H1 (cell line): ENCODE results near the gene GLS. TPM values are rescaled to one million over a fixed set of nuclear protein-coding genes. Genes with fewer than 3 reads are reported as not detected.

Experiments
- CTCF ChIA-PET: fragments of 300-600 bp; sonication (Branson Sonifier 250); formaldehyde crosslinking; loops from one replicate; lab custom pipeline; 2021; ENCODE audit not compliant: partially characterized antibody; lab: Charles Lee
- POLR2A ChIA-PET: fragments of 300-600 bp; sonication (Branson Sonifier 250); formaldehyde crosslinking; loops from one replicate; lab custom pipeline; 2021; ENCODE audit warnings: inconsistent platforms; ENCODE audit not compliant: partially characterized antibody; lab: Charles Lee
- DNase-seq, 2 experiments: peaks; one replicate each; pipeline versions ENCODE4 v3.0.0 to v3.0.0-alpha.2; 2010 to 2022; ENCODE audit warnings: low spot score in 2 of 2, low read depth in 1 of 2, mixed read lengths in 1 of 2
- FAIRE-seq: peaks from 2 replicates; lab custom pipeline; 2011; peaks lifted over from hg19 to GRCh38; lab: Jason Lieb, UNC
- H2AFZ ChIP-seq: 2 replicates; pipeline ENCODE4 v1.8.1; 2012; ENCODE audit warnings: low read length, inconsistent platforms
- H2AK5ac ChIP-seq: 2 replicates; pipeline ENCODE4 v1.6.1; 2013; ENCODE audit warnings: low read depth, low read length
- H2BK120ac ChIP-seq: replicated peaks from 2 replicates; pipeline ENCODE3; 2013; ENCODE audit warnings: low read depth, low read length, inconsistent platforms
- H2BK12ac ChIP-seq: 2 replicates; pipeline ENCODE4 v1.6.1; 2013; ENCODE audit warnings: low read depth, low read length
- H2BK15ac ChIP-seq: 2 replicates; pipeline ENCODE4 v1.6.1; 2013; ENCODE audit warnings: low read length
- H2BK20ac ChIP-seq: 2 replicates; pipeline ENCODE4 v1.6.1; 2013; ENCODE audit warnings: low read length
- H2BK5ac ChIP-seq: 2 replicates; pipeline ENCODE4 v1.6.1; 2013; ENCODE audit warnings: low read depth, low read length
- H3K14ac ChIP-seq: 2 replicates; pipeline ENCODE4 v1.6.1; 2013; ENCODE audit warnings: inconsistent platforms; ENCODE audit not compliant: insufficient read length
- H3K18ac ChIP-seq: 2 replicates; pipeline ENCODE4 v1.6.1; 2013; ENCODE audit warnings: low read length; ENCODE audit errors: extremely low read depth
- H3K23ac ChIP-seq: 2 replicates; pipeline ENCODE4 v1.6.1; 2013; ENCODE audit warnings: inconsistent platforms; ENCODE audit not compliant: insufficient read length
- H3K23me2 ChIP-seq: 2 replicates; pipeline ENCODE4 v1.6.1; 2013; ENCODE audit warnings: low read depth, low read length
- H3K27ac ChIP-seq: 2 replicates; pipeline ENCODE4 v1.6.1; 2011; ENCODE audit warnings: low read depth, low read length, inconsistent platforms
- H3K27me3 ChIP-seq, 4 experiments: replicated peaks in 1 of 4; 1 replicate in 1 of 4; 2 replicates in 3 of 4; pipeline versions ENCODE4 v1.6.1 to v1.8.1; 2011 to 2013; ENCODE audit warnings: low read length in 3 of 4, mild to moderate bottlenecking in 3 of 4, inconsistent platforms in 2 of 4, mixed read lengths in 2 of 4, moderate library complexity in 1 of 4; ENCODE audit not compliant: control insufficient read depth in 3 of 4, insufficient read depth in 3 of 4; ENCODE audit errors: extremely low read depth in 1 of 4
- H3K36me3 ChIP-seq, 4 experiments: 2 replicates each; pipeline versions ENCODE4 v1.6.1 to v1.8.1; 2011 to 2013; ENCODE audit warnings: mild to moderate bottlenecking in 4 of 4, low read length in 3 of 4, moderate library complexity in 2 of 4, control low read depth in 1 of 4, inconsistent platforms in 1 of 4; ENCODE audit not compliant: insufficient read depth in 4 of 4, control insufficient read depth in 2 of 4
- H3K4ac ChIP-seq: replicated peaks from 2 replicates; pipeline ENCODE3; 2013; ENCODE audit warnings: low read length, low read depth, mixed read lengths, inconsistent platforms; ENCODE audit not compliant: insufficient read length
- H3K4me1 ChIP-seq, 4 experiments: replicated peaks in 1 of 4; 1 replicate in 1 of 4; 2 replicates in 3 of 4; pipeline versions ENCODE4 v1.6.1 to v1.8.1; 2011 to 2013; ENCODE audit warnings: low read length in 3 of 4, inconsistent platforms in 2 of 4, mixed read lengths in 1 of 4; ENCODE audit not compliant: insufficient read depth in 4 of 4, control insufficient read depth in 3 of 4
- H3K4me2 ChIP-seq, 2 experiments: 2 replicates each; pipeline versions ENCODE4 v1.6.1 to v1.8.1; 2011 to 2013; ENCODE audit warnings: low read depth in 2 of 2, low read length in 2 of 2, control low read depth in 1 of 2, inconsistent platforms in 1 of 2, mild to moderate bottlenecking in 1 of 2; ENCODE audit not compliant: insufficient read depth in 1 of 2
- H3K4me3 ChIP-seq, 4 experiments: fragments of 200-600, 300-600 bp in 1 of 4; sonication (generic), shearing (Covaris generic), sonication (Bioruptor Twin) in 1 of 4; 2 replicates each; pipeline versions ENCODE4 v1.5.1 to v1.8.1; 2011 to 2016; ENCODE audit warnings: low read length in 4 of 4, low read depth in 3 of 4, control low read depth in 2 of 4, inconsistent platforms in 2 of 4, mild to moderate bottlenecking in 2 of 4, mixed read lengths in 1 of 4, moderate library complexity in 1 of 4; ENCODE audit not compliant: insufficient read depth in 2 of 4; ENCODE audit errors: extremely low read depth in 1 of 4
- H3K56ac ChIP-seq: replicated peaks from 2 replicates; pipeline ENCODE3; 2013; ENCODE audit warnings: low read depth, mild to moderate bottlenecking, mixed read lengths, low read length, inconsistent platforms; ENCODE audit not compliant: insufficient read length
- H3K79me1 ChIP-seq: 2 replicates; pipeline ENCODE4 v1.6.1; 2013; ENCODE audit warnings: low read depth, low read length, control low read depth
- H3K79me2 ChIP-seq, 2 experiments: 2 replicates each; pipeline versions ENCODE4 v1.6.1 to v1.8.1; 2012 to 2013; ENCODE audit warnings: low read length in 2 of 2, mild to moderate bottlenecking in 2 of 2, inconsistent platforms in 1 of 2; ENCODE audit not compliant: insufficient read depth in 2 of 2, control insufficient read depth in 1 of 2
- H3K9ac ChIP-seq, 4 experiments: replicated peaks in 1 of 4; 1 replicate in 1 of 4; 2 replicates in 3 of 4; pipeline versions ENCODE4 v1.6.1 to v1.8.1; 2011 to 2013; ENCODE audit warnings: low read depth in 3 of 4, low read length in 3 of 4, control low read depth in 2 of 4, mild to moderate bottlenecking in 2 of 4, moderate library complexity in 2 of 4, inconsistent platforms in 1 of 4; ENCODE audit errors: extremely low read depth in 1 of 4
- H3K9me3 ChIP-seq, 2 experiments: 2 replicates each; pipeline versions ENCODE4 v1.6.1 to v1.8.1; 2012 to 2013; ENCODE audit warnings: mild to moderate bottlenecking in 2 of 2, moderate library complexity in 2 of 2, control low read depth in 1 of 2, inconsistent platforms in 1 of 2, low read depth in 1 of 2, low read length in 1 of 2, mixed read lengths in 1 of 2; ENCODE audit not compliant: insufficient read depth in 2 of 2
- H4K20me1 ChIP-seq, 2 experiments: replicated peaks in 1 of 2; 2 replicates each; pipeline versions ENCODE3 to v1.8.1; 2011 to 2013; ENCODE audit warnings: inconsistent platforms in 2 of 2, low read length in 2 of 2, mild to moderate bottlenecking in 1 of 2; ENCODE audit not compliant: insufficient read depth in 2 of 2, control insufficient read depth in 1 of 2
- H4K5ac ChIP-seq: 2 replicates; pipeline ENCODE4 v1.6.1; 2013; ENCODE audit warnings: low read length, low read depth, mixed read lengths, inconsistent platforms; ENCODE audit not compliant: insufficient read length
- H4K8ac ChIP-seq: 2 replicates; pipeline ENCODE4 v1.8.0; 2013; ENCODE audit warnings: mild to moderate bottlenecking, moderate library complexity, low read length, inconsistent platforms; ENCODE audit not compliant: insufficient read depth; ENCODE audit errors: extremely low read depth
- H4K91ac ChIP-seq: replicated peaks from 2 replicates; pipeline ENCODE3; 2013; ENCODE audit warnings: low read length, mixed read lengths, inconsistent platforms; ENCODE audit not compliant: insufficient read length
- RFX5 ChIP-seq: IDR thresholded peaks from 2 replicates; pipeline ENCODE4 v1.6.1; 2011; ENCODE audit warnings: low read depth, low read length, improper control_type of control experiment, borderline replicate concordance
- WGBS, 2 experiments: shearing (Covaris generic) in 1 of 2; methylation state at CpG; one replicate each; pipeline versions ENCODE4 v1.1.6 to v1.1.7; 2013 to 2015; ENCODE audit warnings: low lambda C conversion rate in 2 of 2, mixed read lengths in 2 of 2, inconsistent platforms in 1 of 2, low coverage in 1 of 2, missing lambda C conversion rate in 1 of 2; ENCODE audit not compliant: insufficient replicate concordance in 2 of 2, insufficient coverage in 1 of 2, insufficient read length in 1 of 2; ENCODE audit errors: extremely low coverage in 1 of 2, missing lambda C conversion rate in 1 of 2; 5-methylcytosine and 5-hydroxymethylcytosine counted together
- polyA plus RNA-seq, 7 experiments: library from polyadenylated mRNA; depleted of rRNA in 3 of 7; stranded (reverse) in 5 of 7; unstranded in 2 of 7; fragments of >200 nt in 5 of 7; fragments of 200-250 nt in 2 of 7; gene quantifications; 1 replicate in 5 of 7; 2 replicates in 1 of 7; 4 replicates in 1 of 7; pipeline versions ENCODE4 v1.2.1 to v1.2.3, GENCODE V29; 2011 to 2013; ENCODE audit warnings: missing spikeins in 2 of 7, mixed read lengths in 2 of 7
- total RNA-seq: library from RNA; stranded (reverse); fragmentation: NEBNext Ultra II Directional; extraction: Animal tissue kit (Norgen Biotek cat#: 25700); gene quantifications from 2 replicates; pipeline ENCODE4 v1.2.1, GENCODE V29; 2021

Gene GLS
- total and polyA plus RNA-seq, 2 of the 8 experiments (the other 6 are each of a cell fraction or from before 2014, with no cell fraction given): 15.7 to 89.8 TPM

GRCh38 chr2:190908532-190908931 is 27.9 kb downstream of the GLS start:
- FAIRE-seq: no peak
- CTCF ChIA-PET: no interaction called here
- H4K20me1 ChIP-seq: no peaks in the 10 kb centered on the region

More at GRCh38 chr2:190908532-190908931, 27.9 kb downstream of the GLS start:
- Histone ChIP-seq H3K36me3 (peaks cover 0 to 45% (median 6%) of the 10 kb centered on the region in 4 experiments; a peak in 4 of 8 replicates), H2BK15ac (no peak overlapping the region), H3K9me3 (no peaks in the 10 kb centered on the region), H2AK5ac (no peak overlapping the region), H3K23me2 (no peaks in the 10 kb centered on the region), H2BK5ac (no peak overlapping the region), H3K4ac (no peak overlapping the region), H3K27ac (no peak overlapping the region), H3K4me1 (no peaks in the 10 kb centered on the region), H3K9ac (no peak overlapping the region)
- POLR2A ChIA-PET: no interaction called here
- TF ChIP-seq RFX5: no peak
- TF ChIP-seq, all 59 proteins: peak for 0
- Histone ChIP-seq H2BK20ac (no peak overlapping the region), H3K4me3 (no peak overlapping the region), H4K8ac (no peak overlapping the region), H4K91ac (no peak overlapping the region), H3K18ac (no peak overlapping the region), H2AFZ (no peak overlapping the region), H3K79me2 (no peaks in the 10 kb centered on the region), H3K27me3 (no peaks in the 10 kb centered on the region), H2BK12ac (no peak overlapping the region), H3K23ac (no peak overlapping the region), H2BK120ac (no peak overlapping the region), H3K79me1 (no peaks in the 10 kb centered on the region), H3K14ac (no peak overlapping the region), H3K56ac (no peak overlapping the region), H4K5ac (no peak overlapping the region), H3K4me2 (no peak overlapping the region)
- no peak for DNase-seq
- 95% methylated on average over 5 of the region's 5 CpGs; no CpG with 5 or more reads in 1 of the 2 experiments for WGBS, 2 experiments
